Coronary artery (tissue), 2 donors: ENCODE data around the gene LRRC3C.

Experiments
- DNase-seq: peaks from one replicate; pipeline ENCODE4 v3.0.0-alpha.2; 2017; ENCODE audit warnings: low spot score
- H3K27ac ChIP-seq, 2 donors: fragments of 200-600 bp; sonication (generic); one replicate each; pipeline ENCODE4 v1.5.1; 2016 to 2019
- H3K4me3 ChIP-seq: fragments of 200-600 bp; sonication (generic); 2 replicates; pipeline ENCODE4 v1.5.1; 2016; ENCODE audit warnings: mild to moderate bottlenecking, moderate library complexity
- CTCF ChIP-seq: fragments of 200-600 bp; sonication (generic); IDR thresholded peaks from one replicate; pipeline ENCODE4 v1.5.1; 2019; ENCODE audit warnings: antibody characterized with exemption

The LRRC3C gene

GRCh38 chr17:39925282-39926134 lies 2.0 kb upstream of the LRRC3C start:
- no peak for DNase-seq
- Histone ChIP-seq H3K4me3 (peak overlapping the region; percentile 95), H3K27ac (no peak overlapping the region)
- TF ChIP-seq CTCF: no peak

- Histone ChIP-seq H3K27ac (peak overlapping the region in 1 of 2 donors; percentile 95), H3K4me3 (peak overlapping the region; percentile 95)
- DNase-seq: no peak
- no peak for TF ChIP-seq CTCF
Measured at GRCh38 chr17:39926135-39926587, 1.4 kb upstream of the LRRC3C start.

GRCh38 chr17:39926588-39927100 lies 888 bp upstream of the LRRC3C start:
- peak overlapping the region; percentile 95 for H3K4me3 ChIP-seq
- H3K27ac ChIP-seq: peak overlapping the region; percentile 95
- no peak for TF ChIP-seq CTCF
- peak; percentile 79 for DNase-seq

- no peak for TF ChIP-seq CTCF
- no peak for DNase-seq
- peak overlapping the region; percentile 95 for H3K27ac ChIP-seq
- peak overlapping the region; percentile 95 for H3K4me3 ChIP-seq
Measured at GRCh38 chr17:39927929-39928857, 661 bp downstream of the LRRC3C start.

- H3K27ac ChIP-seq: peak overlapping the region; percentile 95
- TF ChIP-seq CTCF: no peak
- DNase-seq: no peak
- peak overlapping the region; percentile 95 for H3K4me3 ChIP-seq
Measured at GRCh38 chr17:39928858-39929645, 1.5 kb downstream of the LRRC3C start.

- no peak for DNase-seq
- H3K27ac ChIP-seq: peak overlapping the region; percentile 95
- peak overlapping the region; percentile 12 for H3K4me3 ChIP-seq
- no peak for TF ChIP-seq CTCF
Measured at GRCh38 chr17:39929646-39930407, 2.3 kb downstream of the LRRC3C start.
